ENCODE measurements around the gene ASTN2.

Gene ASTN2

DNA sequence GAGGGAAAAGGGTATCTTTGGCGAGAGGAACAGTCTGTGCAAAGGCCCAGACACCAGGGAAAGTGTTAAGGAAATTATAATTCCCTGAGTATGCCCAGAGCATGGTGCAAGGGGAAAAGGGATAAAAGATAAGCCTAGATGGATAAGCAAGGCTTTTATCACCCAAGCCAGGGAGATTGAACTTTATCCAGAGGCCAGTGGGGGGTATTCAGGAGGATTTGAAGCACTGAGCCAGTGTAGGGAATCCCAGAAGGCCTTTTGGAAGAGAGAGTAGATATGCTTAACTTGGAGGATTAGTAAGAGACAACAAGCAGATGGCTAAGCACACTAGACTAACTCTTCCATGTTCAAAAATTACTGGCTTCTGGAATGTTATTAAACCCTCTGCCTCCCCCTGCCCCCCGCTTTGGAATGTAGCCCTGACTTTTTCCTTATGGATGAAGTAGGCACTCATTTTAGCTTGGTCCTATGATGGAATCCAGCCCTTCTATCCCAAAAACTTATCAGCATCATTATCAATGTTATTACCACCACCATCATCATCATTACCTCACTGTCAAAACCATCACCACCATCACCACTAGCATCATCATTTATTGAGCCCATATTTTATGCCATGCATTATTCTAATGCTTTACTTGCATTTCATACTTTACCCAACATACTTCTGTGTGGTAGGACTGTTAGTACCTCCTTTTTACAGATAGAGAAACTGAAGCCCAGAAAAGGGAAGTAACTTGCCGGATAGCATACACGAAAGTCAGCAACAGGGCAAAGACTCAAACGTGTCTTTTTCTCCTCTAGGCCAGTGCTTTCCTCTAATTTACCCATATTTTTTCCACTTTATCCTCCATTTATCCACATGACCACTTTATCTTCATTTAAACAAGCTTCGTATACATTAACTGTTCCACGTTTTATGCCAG, 1024.3 kb downstream of the ASTN2 start:
- no peak for DNase-seq (ENCODE audit: extremely low read depth, insufficient read length)
- Histone ChIP-seq H3K27me3 (replicated peaks; ENCODE audit: control insufficient read depth, insufficient read depth, low read length) (no peaks in the 10 kb centered on the region), H3K36me3 (ENCODE audit: control insufficient read depth, insufficient read depth, low read length) (no peaks in the 10 kb centered on the region), H3K4me3 (replicated peaks; ENCODE audit: low read depth, low read length) (no peak overlapping the region)
- TF ChIP-seq, protein P1, sequence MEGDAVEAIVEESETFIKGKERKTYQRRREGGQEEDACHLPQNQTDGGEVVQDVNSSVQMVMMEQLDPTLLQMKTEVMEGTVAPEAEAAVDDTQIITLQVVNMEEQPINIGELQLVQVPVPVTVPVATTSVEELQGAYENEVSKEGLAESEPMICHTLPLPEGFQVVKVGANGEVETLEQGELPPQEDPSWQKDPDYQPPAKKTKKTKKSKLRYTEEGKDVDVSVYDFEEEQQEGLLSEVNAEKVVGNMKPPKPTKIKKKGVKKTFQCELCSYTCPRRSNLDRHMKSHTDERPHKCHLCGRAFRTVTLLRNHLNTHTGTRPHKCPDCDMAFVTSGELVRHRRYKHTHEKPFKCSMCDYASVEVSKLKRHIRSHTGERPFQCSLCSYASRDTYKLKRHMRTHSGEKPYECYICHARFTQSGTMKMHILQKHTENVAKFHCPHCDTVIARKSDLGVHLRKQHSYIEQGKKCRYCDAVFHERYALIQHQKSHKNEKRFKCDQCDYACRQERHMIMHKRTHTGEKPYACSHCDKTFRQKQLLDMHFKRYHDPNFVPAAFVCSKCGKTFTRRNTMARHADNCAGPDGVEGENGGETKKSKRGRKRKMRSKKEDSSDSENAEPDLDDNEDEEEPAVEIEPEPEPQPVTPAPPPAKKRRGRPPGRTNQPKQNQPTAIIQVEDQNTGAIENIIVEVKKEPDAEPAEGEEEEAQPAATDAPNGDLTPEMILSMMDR (IDR thresholded peaks at IDR 0.05; ENCODE audit: insufficient read depth, low read length, poor library complexity, severe bottlenecking): no peak

GRCh38 chr9:116389541-116390302, 1025.1 kb downstream of the ASTN2 start:
- no peak for DNase-seq (ENCODE audit: extremely low read depth, insufficient read length)
- Histone ChIP-seq H3K27me3 (replicated peaks; ENCODE audit: control insufficient read depth, insufficient read depth, low read length) (no peaks in the 10 kb centered on the region), H3K36me3 (ENCODE audit: control insufficient read depth, insufficient read depth, low read length) (no peaks in the 10 kb centered on the region), H3K4me3 (replicated peaks; ENCODE audit: low read depth, low read length) (no peak overlapping the region)
- TF ChIP-seq, protein P1 (IDR thresholded peaks at IDR 0.05; ENCODE audit: insufficient read depth, low read length, poor library complexity, severe bottlenecking): no peak

DNA sequence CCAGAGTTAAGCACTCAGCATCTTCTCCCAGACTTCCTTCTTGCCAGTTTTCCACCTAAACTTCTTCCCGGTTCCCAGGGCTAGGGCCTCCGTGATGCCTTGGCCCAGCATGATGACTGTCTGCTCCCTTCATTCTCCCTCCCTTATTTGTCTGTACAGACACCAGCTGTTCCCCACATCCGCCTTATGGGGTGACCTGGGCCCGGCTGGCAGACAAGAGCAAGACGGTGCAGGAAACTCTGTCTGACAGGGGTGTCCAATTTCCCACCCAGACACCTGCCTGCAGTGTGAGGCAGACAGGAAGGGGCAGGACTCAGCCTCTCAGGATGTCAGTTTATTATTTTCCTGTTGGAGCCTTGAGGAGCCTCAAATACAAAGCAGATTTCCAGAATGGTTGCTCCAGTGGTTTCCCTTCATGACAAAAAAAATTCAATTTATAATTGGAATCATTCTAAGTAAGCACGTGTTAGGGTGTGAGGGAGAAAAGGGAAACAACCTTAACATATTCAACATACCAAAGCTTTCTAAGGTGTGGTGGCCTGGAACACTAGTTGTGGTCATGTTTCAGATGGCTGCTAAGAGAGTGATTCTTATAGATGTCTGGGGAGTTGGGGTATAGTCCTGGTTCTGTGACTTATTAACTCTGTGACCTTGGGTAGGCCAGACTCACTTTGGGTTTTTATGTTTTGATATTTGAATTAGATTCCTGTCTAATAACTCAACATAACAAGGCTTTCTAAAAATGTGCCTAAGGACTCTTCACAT, 1026.7 kb downstream of the ASTN2 start:
- TF ChIP-seq, protein P1 (IDR thresholded peaks at IDR 0.05; ENCODE audit: insufficient read depth, low read length, poor library complexity, severe bottlenecking): no peak
- no peak for DNase-seq (ENCODE audit: extremely low read depth, insufficient read length)
- no peaks in the 10 kb centered on the region for H3K36me3 ChIP-seq (ENCODE audit: control insufficient read depth, insufficient read depth, low read length)

GRCh38 chr9:116383936-116384335, 1030.9 kb downstream of the ASTN2 start:
- H3K27me3 ChIP-seq (replicated peaks; ENCODE audit: control insufficient read depth, insufficient read depth, low read length): no peaks in the 10 kb centered on the region
- H3K4me3 ChIP-seq (replicated peaks; ENCODE audit: low read depth, low read length): no peak overlapping the region
- no peak for DNase-seq (ENCODE audit: extremely low read depth, insufficient read length)
- H3K36me3 ChIP-seq (ENCODE audit: control insufficient read depth, insufficient read depth, low read length): no peaks in the 10 kb centered on the region
- TF ChIP-seq, protein P1 (IDR thresholded peaks at IDR 0.05; ENCODE audit: insufficient read depth, low read length, poor library complexity, severe bottlenecking): no peak

More for the DNA sequence above, 1026.7 kb downstream of the ASTN2 start:
- no peaks in the 10 kb centered on the region for H3K27me3 ChIP-seq (replicated peaks; ENCODE audit: control insufficient read depth, insufficient read depth, low read length)
- no peak overlapping the region for H3K4me3 ChIP-seq (replicated peaks; ENCODE audit: low read depth, low read length)

DNA sequence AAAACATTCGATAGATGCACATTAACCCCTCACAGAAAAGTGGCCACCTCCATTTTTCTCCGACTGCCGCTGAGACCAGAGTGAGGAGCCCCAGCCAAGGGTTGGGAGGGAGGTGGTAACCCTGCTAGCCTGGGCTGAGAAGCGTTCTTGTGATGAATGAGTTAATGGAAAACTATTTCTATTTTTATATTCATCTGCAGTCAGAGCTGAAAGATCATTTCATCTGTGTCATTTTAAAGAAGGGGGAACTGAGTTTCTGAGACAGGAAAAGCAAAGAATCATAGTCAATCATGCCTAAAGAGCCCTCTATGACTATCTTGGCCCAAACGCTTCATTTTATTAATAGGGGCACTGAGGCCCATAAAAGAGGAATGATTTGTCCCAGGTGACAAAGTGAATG, 1031.7 kb downstream of the ASTN2 start:
- Histone ChIP-seq H3K4me3 (replicated peaks; ENCODE audit: low read depth, low read length) (no peak overlapping the region), H3K27me3 (replicated peaks; ENCODE audit: control insufficient read depth, insufficient read depth, low read length) (no peaks in the 10 kb centered on the region), H3K36me3 (ENCODE audit: control insufficient read depth, insufficient read depth, low read length) (no peaks in the 10 kb centered on the region)
- DNase-seq (ENCODE audit: extremely low read depth, insufficient read length): no peak
- TF ChIP-seq, protein P1 (IDR thresholded peaks at IDR 0.05; ENCODE audit: insufficient read depth, low read length, poor library complexity, severe bottlenecking): no peak

All from GM06990 (cell line).